ENCODE measurements around the gene DNAJB6.

Gene DNAJB6

DNA sequence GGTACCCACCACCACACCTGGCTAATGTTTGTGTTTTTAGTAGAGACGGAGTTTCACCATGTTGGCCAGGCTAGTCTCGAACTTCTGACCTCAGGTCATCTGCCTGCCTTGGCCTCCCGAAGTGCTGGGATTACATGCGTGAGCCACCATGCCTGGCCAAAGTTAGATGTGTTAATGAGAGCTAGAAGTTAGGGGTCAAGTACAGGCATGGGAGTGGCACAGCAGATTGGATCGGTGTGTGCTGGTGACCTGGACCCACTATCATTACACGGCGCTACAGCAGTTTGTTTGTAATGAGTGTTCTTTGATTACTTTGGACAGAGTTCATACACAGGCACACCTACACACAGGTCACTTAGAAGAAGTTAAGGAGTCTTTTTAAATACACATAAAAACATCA lies 36.7 kb downstream of the DNAJB6 start:
- no peak overlapping the region for H3K4me3 ChIP-seq (ENCODE audit: low read length)
- H4K20me1 ChIP-seq (ENCODE audit: insufficient read depth, low read length): peaks cover 12% of the 10 kb centered on the region
- no peaks in the 10 kb centered on the region for H3K9me3 ChIP-seq (ENCODE audit: insufficient read depth, low read length)
- H3K36me3 ChIP-seq (replicated peaks; ENCODE audit: low read depth, low read length): peaks cover 35% of the 10 kb centered on the region
- peaks cover 45% of the 10 kb centered on the region for H3K79me2 ChIP-seq (ENCODE audit: low read length)
- no peak overlapping the region for H3K9ac ChIP-seq (ENCODE audit: low read length)
- H3K27ac ChIP-seq (ENCODE audit: low read length): no peak overlapping the region
- no peaks in the 10 kb centered on the region for H3K4me1 ChIP-seq (ENCODE audit: low read length)
- no peak for TF ChIP-seq EZH2phosphoT487 (IDR thresholded peaks at IDR 0.05; ENCODE audit: low read depth)
- no peaks in the 10 kb centered on the region for H3K27me3 ChIP-seq (ENCODE audit: low read depth, low read length)
- H3K4me2 ChIP-seq (ENCODE audit: low read length): no peak overlapping the region
- H2AFZ ChIP-seq (ENCODE audit: low read depth, low read length): no peak overlapping the region

- H3K9me3 ChIP-seq (ENCODE audit: insufficient read depth, low read length): no peaks in the 10 kb centered on the region
- H3K4me2 ChIP-seq (ENCODE audit: low read length): no peak overlapping the region
- no peak overlapping the region for H3K9ac ChIP-seq (ENCODE audit: low read length)
- peaks cover 15% of the 10 kb centered on the region for H4K20me1 ChIP-seq (ENCODE audit: insufficient read depth, low read length)
- no peak overlapping the region for H2AFZ ChIP-seq (ENCODE audit: low read depth, low read length)
- no peak overlapping the region for H3K27ac ChIP-seq (ENCODE audit: low read length)
- TF ChIP-seq EZH2phosphoT487 (IDR thresholded peaks at IDR 0.05; ENCODE audit: low read depth): no peak
- TF ChIP-seq, protein P1, sequence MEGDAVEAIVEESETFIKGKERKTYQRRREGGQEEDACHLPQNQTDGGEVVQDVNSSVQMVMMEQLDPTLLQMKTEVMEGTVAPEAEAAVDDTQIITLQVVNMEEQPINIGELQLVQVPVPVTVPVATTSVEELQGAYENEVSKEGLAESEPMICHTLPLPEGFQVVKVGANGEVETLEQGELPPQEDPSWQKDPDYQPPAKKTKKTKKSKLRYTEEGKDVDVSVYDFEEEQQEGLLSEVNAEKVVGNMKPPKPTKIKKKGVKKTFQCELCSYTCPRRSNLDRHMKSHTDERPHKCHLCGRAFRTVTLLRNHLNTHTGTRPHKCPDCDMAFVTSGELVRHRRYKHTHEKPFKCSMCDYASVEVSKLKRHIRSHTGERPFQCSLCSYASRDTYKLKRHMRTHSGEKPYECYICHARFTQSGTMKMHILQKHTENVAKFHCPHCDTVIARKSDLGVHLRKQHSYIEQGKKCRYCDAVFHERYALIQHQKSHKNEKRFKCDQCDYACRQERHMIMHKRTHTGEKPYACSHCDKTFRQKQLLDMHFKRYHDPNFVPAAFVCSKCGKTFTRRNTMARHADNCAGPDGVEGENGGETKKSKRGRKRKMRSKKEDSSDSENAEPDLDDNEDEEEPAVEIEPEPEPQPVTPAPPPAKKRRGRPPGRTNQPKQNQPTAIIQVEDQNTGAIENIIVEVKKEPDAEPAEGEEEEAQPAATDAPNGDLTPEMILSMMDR (IDR thresholded peaks at IDR 0.05; ENCODE audit: low read depth, low read length): no peak
- H3K36me3 ChIP-seq (replicated peaks; ENCODE audit: low read depth, low read length): peaks cover 26% of the 10 kb centered on the region
- H3K4me1 ChIP-seq (ENCODE audit: low read length): no peaks in the 10 kb centered on the region
- H3K79me2 ChIP-seq (ENCODE audit: low read length): peaks cover 59% of the 10 kb centered on the region
- H3K4me3 ChIP-seq (ENCODE audit: low read length): no peak overlapping the region
- no peaks in the 10 kb centered on the region for H3K27me3 ChIP-seq (ENCODE audit: low read depth, low read length)
Measured at GRCh38 chr7:157375410-157375809, 38.6 kb downstream of the DNAJB6 start.

GRCh38 chr7:157377436-157378124 lies 40.8 kb downstream of the DNAJB6 start:
- no peaks in the 10 kb centered on the region for H3K4me1 ChIP-seq (ENCODE audit: low read length)
- no peaks in the 10 kb centered on the region for H3K27me3 ChIP-seq (ENCODE audit: low read depth, low read length)
- peaks cover 15% of the 10 kb centered on the region for H4K20me1 ChIP-seq (ENCODE audit: insufficient read depth, low read length)
- no peak overlapping the region for H3K4me3 ChIP-seq (ENCODE audit: low read length)
- no peak overlapping the region for H2AFZ ChIP-seq (ENCODE audit: low read depth, low read length)
- no peak overlapping the region for H3K9ac ChIP-seq (ENCODE audit: low read length)
- H3K9me3 ChIP-seq (ENCODE audit: insufficient read depth, low read length): no peaks in the 10 kb centered on the region
- peaks cover 65% of the 10 kb centered on the region for H3K79me2 ChIP-seq (ENCODE audit: low read length)
- H3K27ac ChIP-seq (ENCODE audit: low read length): no peak overlapping the region
- peaks cover 18% of the 10 kb centered on the region for H3K36me3 ChIP-seq (replicated peaks; ENCODE audit: low read depth, low read length)
- H3K4me2 ChIP-seq (ENCODE audit: low read length): no peak overlapping the region
- no peak for TF ChIP-seq EZH2phosphoT487 (IDR thresholded peaks at IDR 0.05; ENCODE audit: low read depth)
- TF ChIP-seq, protein P1 (IDR thresholded peaks at IDR 0.05; ENCODE audit: low read depth, low read length): no peak

DNA sequence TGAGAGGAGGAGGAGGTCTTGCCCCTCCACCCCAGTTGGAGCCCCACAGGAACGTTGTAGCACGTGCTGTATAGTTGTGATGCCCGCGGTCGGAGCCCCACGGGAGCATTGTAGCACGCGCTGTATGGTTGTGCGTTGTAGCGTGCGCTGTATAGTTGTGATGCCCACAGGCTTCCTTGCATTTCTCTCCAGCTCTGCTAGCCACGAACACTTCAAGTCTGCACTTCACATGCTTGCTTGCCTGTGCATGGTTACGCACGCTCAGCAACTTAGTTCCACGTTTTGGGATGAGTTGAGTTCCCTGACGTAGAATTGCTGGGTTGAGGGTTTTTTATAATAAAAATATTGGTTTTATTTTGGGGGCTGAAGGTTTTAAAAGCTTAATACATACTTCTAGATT lies 41.6 kb downstream of the DNAJB6 start:
- Histone ChIP-seq H3K36me3 (replicated peaks; ENCODE audit: low read depth, low read length) (peaks cover 15% of the 10 kb centered on the region), H3K79me2 (ENCODE audit: low read length) (peaks cover 65% of the 10 kb centered on the region), H3K27ac (ENCODE audit: low read length) (no peak overlapping the region)

More for the DNA sequence above, 41.6 kb downstream of the DNAJB6 start:
- Histone ChIP-seq H2AFZ (ENCODE audit: low read depth, low read length) (no peak overlapping the region), H3K4me2 (ENCODE audit: low read length) (no peak overlapping the region), H3K27me3 (ENCODE audit: low read depth, low read length) (no peaks in the 10 kb centered on the region), H3K4me1 (ENCODE audit: low read length) (no peaks in the 10 kb centered on the region), H3K9ac (ENCODE audit: low read length) (no peak overlapping the region), H3K4me3 (ENCODE audit: low read length) (no peak overlapping the region), H3K9me3 (ENCODE audit: insufficient read depth, low read length) (no peaks in the 10 kb centered on the region), H4K20me1 (ENCODE audit: insufficient read depth, low read length) (peaks cover 15% of the 10 kb centered on the region)
- TF ChIP-seq EZH2phosphoT487 (IDR thresholded peaks at IDR 0.05; ENCODE audit: low read depth): no peak
- TF ChIP-seq, protein P1 (IDR thresholded peaks at IDR 0.05; ENCODE audit: low read depth, low read length): no peak
